MCF 10A (cell line): ENCODE measurements around the gene SMG6. TPM values are rescaled to one million over a fixed set of nuclear protein-coding genes. Genes with fewer than 3 reads are reported as not detected.
A peak's percentile ranks its signal among the peaks of the same experiment; 100 is the strongest.

Source experiments
- BruUV-seq: library from RNA; stranded (reverse); fragments of 400-500 nt; replicated peaks from 2 replicates; lab custom pipeline; 2021; lab: Mats Ljungman, UMichigan
- CTCF ChIA-PET: fragments of 300-600 bp; sonication (Branson Sonifier 250); formaldehyde crosslinking; extraction: SDS; loops from one replicate; lab custom pipeline; 2021; ENCODE audit warnings: antibody characterized with exemption, inconsistent platforms; lab: Yijun Ruan, JAX
- POLR2A ChIA-PET: fragments of 300-600, 350-650 bp; sonication (Branson Sonifier 250); formaldehyde crosslinking; extraction: SDS; loops from one replicate; lab custom pipeline; 2020; ENCODE audit warnings: antibody characterized with exemption, inconsistent platforms; lab: Yijun Ruan, JAX
- DNase-seq: peaks from one replicate; pipeline ENCODE4 v3.0.0-alpha.2; 2018; ENCODE audit not compliant: unreplicated experiment
- H3K27ac Mint-ChIP-seq: one replicate; pipeline ENCODE4 v1.8.0; 2022; ENCODE audit warnings: mild to moderate bottlenecking, low read depth, mixed read lengths; ENCODE audit not compliant: unreplicated experiment
- H3K27me3 Mint-ChIP-seq: one replicate; pipeline ENCODE4 v1.8.0; 2022; ENCODE audit warnings: mixed read lengths; ENCODE audit not compliant: insufficient read depth, unreplicated experiment
- H3K36me3 Mint-ChIP-seq: one replicate; pipeline ENCODE4 v1.8.0; 2022; ENCODE audit warnings: mild to moderate bottlenecking, moderate library complexity, mixed read lengths; ENCODE audit not compliant: insufficient read depth, unreplicated experiment
- H3K4me1 Mint-ChIP-seq: one replicate; pipeline ENCODE4 v1.8.0; 2022; ENCODE audit warnings: mixed read lengths; ENCODE audit not compliant: insufficient read depth, unreplicated experiment
- H3K4me3 Mint-ChIP-seq: one replicate; pipeline ENCODE4 v1.8.0; 2022; ENCODE audit warnings: mild to moderate bottlenecking, moderate library complexity, mixed read lengths; ENCODE audit not compliant: unreplicated experiment
- H3K9me3 Mint-ChIP-seq: one replicate; pipeline ENCODE4 v1.8.0; 2022; ENCODE audit warnings: mixed read lengths; ENCODE audit not compliant: unreplicated experiment
- CTCF ChIP-seq: fragments of 200-600 bp; IDR thresholded peaks from one replicate; pipeline ENCODE4 v1.8.0; 2022; ENCODE audit warnings: antibody characterized with exemption, mild to moderate bottlenecking; ENCODE audit not compliant: unreplicated experiment
- intact Hi-C: fragments of 100-400 bp; cut with micrococcal nuclease; formaldehyde crosslinking; loops from 2 replicates; pipeline ENCODE4 v1.14.1; 2022
- total RNA-seq: library from RNA; stranded (reverse); gene quantifications from 2 replicates; pipeline ENCODE4 v1.2.3, GENCODE V29; 2022

The SMG6 gene
- total RNA-seq, 1 experiment from 2014 or later, result 17.0 TPM

- no TSS peak for BruUV-seq
- peak overlapping the region; percentile 53 for H3K27ac Mint-ChIP-seq
- DNase-seq, result peak; percentile 36
Measured at GRCh38 chr17:2123375-2124251, 180.0 kb downstream of the SMG6 start.

DNA sequence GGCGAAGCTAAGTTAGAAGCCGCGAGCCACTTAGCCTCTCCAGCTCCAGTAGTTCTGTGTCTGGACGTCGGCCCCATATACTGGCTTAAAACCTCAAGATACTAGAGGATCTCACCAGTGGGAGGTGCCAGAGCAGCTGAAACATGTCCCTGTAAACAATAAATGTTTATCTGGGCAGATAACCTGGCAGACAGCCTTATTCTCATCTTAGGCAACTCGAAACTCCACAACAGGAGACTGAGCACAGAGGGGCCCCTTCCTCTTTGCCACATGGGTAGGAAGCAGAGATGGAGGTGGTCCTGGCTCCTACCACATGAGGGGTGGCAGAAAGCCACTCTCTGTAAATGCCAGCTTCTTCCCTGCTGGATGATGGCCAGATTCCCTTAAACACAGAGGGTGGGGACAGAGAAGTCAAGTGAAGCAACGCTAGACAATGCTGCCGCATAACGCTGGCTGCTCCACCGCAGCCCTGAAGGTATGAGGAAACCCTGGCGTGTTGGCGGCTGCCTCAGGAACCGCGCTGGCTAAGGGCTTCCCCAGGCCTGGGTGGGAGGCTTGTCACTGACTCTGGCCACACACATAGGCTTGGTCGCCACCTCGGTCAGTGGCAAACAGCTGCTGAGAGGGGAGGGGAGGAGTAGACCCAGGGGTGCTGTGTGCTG lies 180.8 kb downstream of the SMG6 start:
- no peak for TF ChIP-seq CTCF
- Mint-ChIP-seq H3K27ac (peak overlapping the region; percentile 53), H3K36me3 (peaks cover 19% of the 10 kb centered on the region), H3K9me3 (no peaks in the 10 kb centered on the region), H3K27me3 (no peaks in the 10 kb centered on the region), H3K4me1 (peaks cover 22% of the 10 kb centered on the region), H3K4me3 (no peak overlapping the region)
- CTCF ChIA-PET, result interaction anchor here (0.5 to 1.8 kb wide), 7 partner anchors 9 to 1573 kb away, joined by 3 to 8 read pairs (median 3); partner anchors contain the start of gene P2RX5
- DNase-seq, result peak; percentile 88
- intact Hi-C loops, result no loop called here
- POLR2A ChIA-PET, result interaction anchor here (0.7 to 1.2 kb wide), 3 partner anchors 13 to 59 kb away, joined by 3 to 4 read pairs (median 3); no protein-coding TSS in a partner anchor
- no TSS peak for BruUV-seq

More at GRCh38 chr17:2123375-2124251, 180.0 kb downstream of the SMG6 start:
- Mint-ChIP-seq H3K27me3 (no peaks in the 10 kb centered on the region), H3K4me3 (no peak overlapping the region), H3K4me1 (peaks cover 22% of the 10 kb centered on the region), H3K36me3 (peaks cover 19% of the 10 kb centered on the region), H3K9me3 (no peaks in the 10 kb centered on the region)
- intact Hi-C loops, result no loop called here
- CTCF ChIA-PET, result interaction anchor here (0.7 to 1.8 kb wide), 2 partner anchors 8 to 121 kb away, joined by 3 to 8 read pairs; no protein-coding TSS in a partner anchor
- POLR2A ChIA-PET, result interaction anchor here (0.7 to 1.2 kb wide), 3 partner anchors 12 to 59 kb away, joined by 3 to 4 read pairs (median 3); no protein-coding TSS in a partner anchor
- TF ChIP-seq CTCF, result no peak

- Mint-ChIP-seq H3K9me3 (no peaks in the 10 kb centered on the region), H3K36me3 (peaks cover 19% of the 10 kb centered on the region), H3K27me3 (no peaks in the 10 kb centered on the region), H3K27ac (no peak overlapping the region), H3K4me3 (no peak overlapping the region), H3K4me1 (peaks cover 22% of the 10 kb centered on the region)
- DNase-seq, result peak; percentile 64
- POLR2A ChIA-PET, result interaction anchor here (1.0 to 1.1 kb wide), 2 partner anchors 12 to 18 kb away, joined by 3 to 4 read pairs; no protein-coding TSS in a partner anchor
- intact Hi-C loops, result no loop called here
- CTCF ChIA-PET, result interaction anchor here (0.8 to 1.1 kb wide), 4 partner anchors 13 to 34 kb away, joined by 3 to 4 read pairs (median 4); no protein-coding TSS in a partner anchor
- TF ChIP-seq CTCF, result no peak
- BruUV-seq, result no TSS peak
Measured at GRCh38 chr17:2120586-2121335, 182.8 kb downstream of the SMG6 start.
